ACC112 (cell line): ENCODE data around the gene MRRF.

ENCODE experiments used
- H2AFZ ChIP-seq: fragments of 200-600 bp; sonication (generic); one replicate; pipeline ENCODE4 v1.6.0; 2017; ENCODE audit warnings: antibody characterized with exemption, low read length; ENCODE audit not compliant: unreplicated experiment
- H3K27ac ChIP-seq: fragments of 200-600 bp; sonication (generic); 2 replicates; pipeline ENCODE4 v1.5.1; 2014; ENCODE audit warnings: low read depth, mild to moderate bottlenecking, antibody characterized with exemption, low read length, moderate library complexity
- H3K27me3 ChIP-seq: fragments of 200-600 bp; sonication (generic); 2 replicates; pipeline ENCODE4 v1.6.1; 2014; ENCODE audit warnings: mild to moderate bottlenecking, antibody characterized with exemption, low read length, moderate library complexity, mixed read lengths; ENCODE audit not compliant: insufficient read depth
- H3K36me3 ChIP-seq: fragments of 200-600 bp; sonication (generic); 2 replicates; pipeline ENCODE4 v1.6.1; 2016; ENCODE audit warnings: mild to moderate bottlenecking, antibody characterized with exemption, low read length, moderate library complexity, mixed read lengths; ENCODE audit not compliant: insufficient read depth
- H3K4me1 ChIP-seq: fragments of 200-600 bp; sonication (generic); one replicate; pipeline ENCODE4 v1.6.1; 2016; ENCODE audit warnings: low read length, mixed read lengths; ENCODE audit not compliant: insufficient read depth, unreplicated experiment, control insufficient read depth
- H3K4me3 ChIP-seq: fragments of 200-600 bp; sonication (generic); 2 replicates; pipeline ENCODE4 v1.5.1; 2014; ENCODE audit warnings: mild to moderate bottlenecking, low read depth, low read length
- H3K79me2 ChIP-seq: fragments of 200-600 bp; sonication (generic); one replicate; pipeline ENCODE4 v1.6.0; 2016; ENCODE audit warnings: low read length; ENCODE audit not compliant: control insufficient read depth, unreplicated experiment, insufficient read depth

The MRRF gene

DNA sequence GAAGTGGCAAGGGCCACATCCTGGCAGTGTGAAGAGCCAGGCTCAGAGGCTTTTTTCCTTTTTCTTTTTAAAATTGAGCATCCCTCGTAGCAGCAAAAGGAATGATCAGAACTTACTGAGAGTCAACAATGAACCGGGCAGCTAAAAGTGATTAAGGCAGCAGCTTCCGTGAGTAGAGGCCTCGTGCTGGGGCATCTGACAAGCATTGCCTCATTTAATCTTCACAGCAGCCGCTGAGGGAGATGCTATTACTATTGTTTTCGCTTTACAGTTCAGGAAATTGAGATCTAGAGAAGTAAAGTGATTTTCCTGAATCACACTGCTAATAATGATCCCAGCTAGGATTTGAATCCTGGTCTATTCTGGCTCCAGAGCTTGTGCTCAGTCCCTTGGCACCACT, 75.5 kb downstream of the MRRF start:
- Histone ChIP-seq H3K4me1 (no peaks in the 10 kb centered on the region), H3K36me3 (no peaks in the 10 kb centered on the region), H2AFZ (no peak overlapping the region), H3K79me2 (no peaks in the 10 kb centered on the region), H3K4me3 (no peak overlapping the region), H3K27me3 (no peaks in the 10 kb centered on the region), H3K27ac (no peak overlapping the region)

- H3K4me3 ChIP-seq: no peak overlapping the region
- no peaks in the 10 kb centered on the region for H3K27me3 ChIP-seq
- no peak overlapping the region for H3K27ac ChIP-seq
- no peak overlapping the region for H2AFZ ChIP-seq
- no peaks in the 10 kb centered on the region for H3K36me3 ChIP-seq
- no peaks in the 10 kb centered on the region for H3K4me1 ChIP-seq
- H3K79me2 ChIP-seq: no peaks in the 10 kb centered on the region
These were observed 77.8 kb downstream of the MRRF start for GRCh38 chr9:122342323-122343050.

- Histone ChIP-seq H2AFZ (peak overlapping the region; percentile 93), H3K36me3 (no peaks in the 10 kb centered on the region), H3K27ac (no peak overlapping the region), H3K27me3 (no peaks in the 10 kb centered on the region), H3K4me3 (peak overlapping the region; percentile 80), H3K79me2 (no peaks in the 10 kb centered on the region), H3K4me1 (no peaks in the 10 kb centered on the region)
These were observed 82.0 kb downstream of the MRRF start for GRCh38 chr9:122346478-122347347.

DNA sequence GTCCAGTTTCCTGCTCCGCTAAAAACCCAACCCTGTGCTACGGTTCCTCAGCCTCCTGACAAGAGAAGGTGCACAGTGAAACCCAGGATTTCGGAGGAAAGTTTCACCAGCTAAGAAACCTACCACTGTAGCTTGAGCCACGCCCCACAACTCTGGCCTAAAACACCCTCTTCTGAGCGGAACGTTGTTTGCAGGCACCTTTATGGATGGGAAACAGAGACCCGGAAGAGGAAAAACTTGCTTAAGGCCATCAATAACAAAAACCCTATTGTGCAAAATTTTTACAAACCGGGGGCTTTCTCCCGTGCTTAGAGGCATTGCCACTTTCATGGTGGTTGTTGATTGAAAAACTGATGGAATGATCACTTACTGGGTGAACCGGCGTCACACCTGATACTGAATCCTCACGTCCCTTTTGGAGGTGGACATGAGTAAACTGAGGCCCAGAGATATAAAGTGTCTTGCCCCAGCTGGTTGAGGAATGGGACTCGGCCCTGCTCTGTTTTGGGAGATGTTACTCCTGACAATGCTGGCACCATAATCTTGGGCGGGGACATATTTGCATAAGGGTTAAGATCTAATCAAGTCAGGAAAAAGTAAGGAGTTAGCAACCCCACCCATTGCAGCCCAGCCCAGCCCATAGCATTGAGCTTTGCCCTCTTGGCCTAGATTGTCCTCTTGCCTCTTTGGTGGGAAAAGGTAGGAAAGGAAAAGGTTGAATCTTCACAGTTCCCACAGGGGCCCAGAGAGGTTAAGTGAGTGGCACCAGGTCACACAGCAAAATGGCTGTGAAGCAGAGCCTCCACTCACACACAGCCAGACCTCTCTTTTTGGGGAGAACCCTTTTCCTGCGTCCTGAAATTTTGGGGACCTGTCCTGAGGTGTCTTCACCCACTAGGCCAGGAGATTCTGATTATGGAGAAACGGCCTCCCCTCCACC, 82.9 kb downstream of the MRRF start:
- Histone ChIP-seq H3K27ac (no peak overlapping the region), H3K79me2 (no peaks in the 10 kb centered on the region), H3K4me1 (no peaks in the 10 kb centered on the region), H3K27me3 (no peaks in the 10 kb centered on the region), H3K4me3 (peak overlapping the region; percentile 80), H3K36me3 (no peaks in the 10 kb centered on the region), H2AFZ (peak overlapping the region; percentile 93)

GRCh38 chr9:122348288-122348777, 83.7 kb downstream of the MRRF start:
- H3K4me1 ChIP-seq: no peaks in the 10 kb centered on the region
- no peaks in the 10 kb centered on the region for H3K36me3 ChIP-seq
- no peaks in the 10 kb centered on the region for H3K27me3 ChIP-seq
- H3K27ac ChIP-seq: no peak overlapping the region
- no peaks in the 10 kb centered on the region for H3K79me2 ChIP-seq
- no peak overlapping the region for H2AFZ ChIP-seq
- no peak overlapping the region for H3K4me3 ChIP-seq

GRCh38 chr9:122348791-122349190, 84.1 kb downstream of the MRRF start:
- no peaks in the 10 kb centered on the region for H3K4me1 ChIP-seq
- H3K27ac ChIP-seq: no peak overlapping the region
- no peak overlapping the region for H2AFZ ChIP-seq
- no peaks in the 10 kb centered on the region for H3K36me3 ChIP-seq
- H3K27me3 ChIP-seq: no peaks in the 10 kb centered on the region
- no peaks in the 10 kb centered on the region for H3K79me2 ChIP-seq
- no peak overlapping the region for H3K4me3 ChIP-seq

- H3K79me2 ChIP-seq: no peaks in the 10 kb centered on the region
- no peak overlapping the region for H3K27ac ChIP-seq
- no peaks in the 10 kb centered on the region for H3K36me3 ChIP-seq
- no peaks in the 10 kb centered on the region for H3K4me1 ChIP-seq
- H2AFZ ChIP-seq: no peak overlapping the region
- H3K27me3 ChIP-seq: no peaks in the 10 kb centered on the region
- no peak overlapping the region for H3K4me3 ChIP-seq
These were observed 84.5 kb downstream of the MRRF start for GRCh38 chr9:122349201-122349600.

GRCh38 chr9:122350577-122351355, 86.1 kb downstream of the MRRF start:
- Histone ChIP-seq H3K4me1 (no peaks in the 10 kb centered on the region), H3K4me3 (no peak overlapping the region), H3K79me2 (no peaks in the 10 kb centered on the region), H3K27ac (no peak overlapping the region), H3K27me3 (no peaks in the 10 kb centered on the region), H2AFZ (no peak overlapping the region), H3K36me3 (no peaks in the 10 kb centered on the region)

- Histone ChIP-seq H2AFZ (no peak overlapping the region), H3K4me1 (no peaks in the 10 kb centered on the region), H3K79me2 (no peaks in the 10 kb centered on the region), H3K4me3 (no peak overlapping the region), H3K27ac (no peak overlapping the region), H3K27me3 (no peaks in the 10 kb centered on the region), H3K36me3 (no peaks in the 10 kb centered on the region)
These were observed 90.0 kb downstream of the MRRF start for GRCh38 chr9:122354536-122355199.
